Measurements from ENCODE around the gene HMCN2. TPM values are rescaled to one million over a fixed set of nuclear protein-coding genes. Genes with fewer than 3 reads are reported as not detected.

The HMCN2 gene
- total RNA-seq, 8 experiments from 2014 or later, result 0.54 to 2.1 (median 0.79) TPM

- H3K27ac ChIP-seq, result no peak overlapping the region
- H3K4me1 ChIP-seq (replicated peaks in 1 of 2), result peaks cover 0 to 2% of the 10 kb centered on the region in 2 donors
- in situ Hi-C loops (cut with MboI; ENCODE audit: low pct_unique_long_range_greater_than_20kb in 2 of 9, low sequenced_read_pairs in 9 of 9, unreplicated experiment in 9 of 9), result no loop called here
- ATAC-seq (replicated peaks in 6 of 8), result no peak
- 0 to 100% (median 42%) methylated on average over 1 to 2 of the region's 4 CpGs; no CpG with 5 or more reads in 2 of the 10 experiments for WGBS, 10 experiments
- no peak overlapping the region for H3K4me3 ChIP-seq
Measured at GRCh38 chr9:130409246-130409645, 143.7 kb downstream of the HMCN2 start.

GRCh38 chr9:130410443-130410842 lies 144.9 kb downstream of the HMCN2 start:
- in situ Hi-C loops (cut with MboI; ENCODE audit: low pct_unique_long_range_greater_than_20kb in 2 of 9, low sequenced_read_pairs in 9 of 9, unreplicated experiment in 9 of 9), result no loop called here
- 30 to 95% (median 79%) methylated on average over 4 to 10 of the region's 12 CpGs; no CpG with 5 or more reads in 7 of the 10 experiments for WGBS, 10 experiments
- Histone ChIP-seq H3K27ac (no peak overlapping the region), H3K4me3 (no peak overlapping the region), H3K4me1 (replicated peaks in 1 of 2) (no peaks in the 10 kb centered on the region)
- peak in 2 of 8 experiments; percentile 9 to 18 for ATAC-seq (replicated peaks in 6 of 8)

GRCh38 chr9:130411566-130411915 lies 146.0 kb downstream of the HMCN2 start:
- peak in 3 of 8 experiments; percentile 37 to 58 (median 44) for ATAC-seq (replicated peaks in 6 of 8)
- H3K27ac ChIP-seq, result no peak overlapping the region
- no peak overlapping the region for H3K4me3 ChIP-seq
- no peaks in the 10 kb centered on the region for H3K4me1 ChIP-seq (replicated peaks in 1 of 2)
- in situ Hi-C loops (cut with MboI; ENCODE audit: low pct_unique_long_range_greater_than_20kb in 2 of 9, low sequenced_read_pairs in 9 of 9, unreplicated experiment in 9 of 9), result no loop called here
- 62 to 100% (median 83%) methylated on average over 2 to 3 of the region's 3 CpGs; no CpG with 5 or more reads in 2 of the 10 experiments for whole genome bisulfite sequencing, 10 experiments

- Histone ChIP-seq H3K4me3 (no peak overlapping the region), H3K27ac (no peak overlapping the region), H3K4me1 (replicated peaks in 1 of 2) (no peaks in the 10 kb centered on the region)
- 40 to 87% (median 75%) methylated on average over 1 to 10 of the region's 12 CpGs; no CpG with 5 or more reads in 4 of the 10 experiments for WGBS, 10 experiments
- in situ Hi-C loops (cut with MboI; ENCODE audit: low pct_unique_long_range_greater_than_20kb in 2 of 9, low sequenced_read_pairs in 9 of 9, unreplicated experiment in 9 of 9), result no loop called here
- ATAC-seq (replicated peaks in 6 of 8), result no peak
Measured at GRCh38 chr9:130414081-130414731, 148.6 kb downstream of the HMCN2 start.

- in situ Hi-C loops (cut with MboI; ENCODE audit: low pct_unique_long_range_greater_than_20kb in 2 of 9, low sequenced_read_pairs in 9 of 9, unreplicated experiment in 9 of 9), result no loop called here
- H3K4me1 ChIP-seq (replicated peaks in 1 of 2), result no peaks in the 10 kb centered on the region
- no peak for ATAC-seq (replicated peaks in 6 of 8)
- no peak overlapping the region for H3K27ac ChIP-seq
- 40 to 96% (median 75%) methylated on average over 1 to 6 of the region's 11 CpGs; no CpG with 5 or more reads in 3 of the 10 experiments for WGBS, 10 experiments
- no peak overlapping the region for H3K4me3 ChIP-seq
Measured at GRCh38 chr9:130414910-130415746, 149.6 kb downstream of the HMCN2 start.

GRCh38 chr9:130417602-130418001 lies 152.0 kb downstream of the HMCN2 start:
- 57 to 90% (median 70%) methylated on average over 1 to 4 of the region's 5 CpGs; no CpG with 5 or more reads in 4 of the 10 experiments for WGBS, 10 experiments
- ATAC-seq (replicated peaks in 6 of 8), result no peak
- Histone ChIP-seq H3K27ac (no peak overlapping the region), H3K4me3 (no peak overlapping the region), H3K4me1 (replicated peaks in 1 of 2) (peaks cover 13 to 18% of the 10 kb centered on the region in 2 donors)
- in situ Hi-C loops (cut with MboI; ENCODE audit: low pct_unique_long_range_greater_than_20kb in 2 of 9, low sequenced_read_pairs in 9 of 9, unreplicated experiment in 9 of 9), result no loop called here

- in situ Hi-C loops (cut with MboI; ENCODE audit: low pct_unique_long_range_greater_than_20kb in 2 of 9, low sequenced_read_pairs in 9 of 9, unreplicated experiment in 9 of 9), result no loop called here
- ATAC-seq (replicated peaks in 6 of 8), result no peak
- 82 to 100% (median 94%) methylated on average over 2 to 14 of the region's 18 CpGs; no CpG with 5 or more reads in 5 of the 10 experiments for WGBS, 10 experiments
- no peak overlapping the region for H3K27ac ChIP-seq
- H3K4me3 ChIP-seq, result no peak overlapping the region
- H3K4me1 ChIP-seq (replicated peaks in 1 of 2), result peaks cover 13 to 26% of the 10 kb centered on the region in 2 donors
Measured at GRCh38 chr9:130418776-130419175, 153.2 kb downstream of the HMCN2 start.

GRCh38 chr9:130419521-130420035 lies 154.0 kb downstream of the HMCN2 start:
- in situ Hi-C loops (cut with MboI; ENCODE audit: low pct_unique_long_range_greater_than_20kb in 2 of 9, low sequenced_read_pairs in 9 of 9, unreplicated experiment in 9 of 9), result no loop called here
- Histone ChIP-seq H3K27ac (no peak overlapping the region), H3K4me3 (no peak overlapping the region), H3K4me1 (replicated peaks in 1 of 2) (peaks cover 13 to 26% of the 10 kb centered on the region in 2 donors)
- WGBS, 10 experiments, result 67 to 100% (median 100%) methylated on average over 1 to 3 of the region's 8 CpGs; no CpG with 5 or more reads in 3 of the 10 experiments
- ATAC-seq (replicated peaks in 6 of 8), result no peak

GRCh38 chr9:130421154-130421801 lies 155.7 kb downstream of the HMCN2 start:
- Histone ChIP-seq H3K27ac (peak overlapping the region in 1 of 2 donors; percentile 12), H3K4me1 (replicated peaks in 1 of 2) (peaks cover 23 to 40% of the 10 kb centered on the region in 2 donors), H3K4me3 (no peak overlapping the region)
- 57 to 96% (median 76%) methylated on average over 4 to 16 of the region's 17 CpGs; no CpG with 5 or more reads in 1 of the 10 experiments for WGBS, 10 experiments
- in situ Hi-C loops (cut with MboI; ENCODE audit: low pct_unique_long_range_greater_than_20kb in 2 of 9, low sequenced_read_pairs in 9 of 9, unreplicated experiment in 9 of 9), result no loop called here
- peak in 5 of 8 experiments; percentile 14 to 46 (median 36) for ATAC-seq (replicated peaks in 6 of 8)

GRCh38 chr9:130421802-130422276 lies 156.3 kb downstream of the HMCN2 start:
- Histone ChIP-seq H3K4me3 (no peak overlapping the region), H3K4me1 (replicated peaks in 1 of 2) (peaks cover 29 to 45% of the 10 kb centered on the region in 2 donors), H3K27ac (peak overlapping the region in 1 of 2 donors; percentile 47)
- ATAC-seq (replicated peaks in 6 of 8), result peak in 5 of 8 experiments; percentile 63 to 78 (median 66)
- in situ Hi-C loops (cut with MboI; ENCODE audit: low pct_unique_long_range_greater_than_20kb in 2 of 9, low sequenced_read_pairs in 9 of 9, unreplicated experiment in 9 of 9), result no loop called here
- WGBS, 10 experiments, result 0 to 63% (median 30%) methylated on average over 1 to 9 of the region's 13 CpGs; no CpG with 5 or more reads in 1 of the 10 experiments

GRCh38 chr9:130422546-130422945 lies 157.0 kb downstream of the HMCN2 start:
- in situ Hi-C loops (cut with MboI; ENCODE audit: low pct_unique_long_range_greater_than_20kb in 2 of 9, low sequenced_read_pairs in 9 of 9, unreplicated experiment in 9 of 9), result no loop called here
- ATAC-seq (replicated peaks in 6 of 8), result no peak
- H3K4me3 ChIP-seq, result no peak overlapping the region
- H3K27ac ChIP-seq, result peak overlapping the region in 1 of 2 donors; percentile 47
- peaks cover 36 to 52% of the 10 kb centered on the region in 2 donors for H3K4me1 ChIP-seq (replicated peaks in 1 of 2)
- WGBS, 10 experiments, result 80 to 100% (median 83%) methylated on average over 1 of the region's 10 CpGs; no CpG with 5 or more reads in 7 of the 10 experiments

- WGBS, 10 experiments, result 0 to 86% (median 64%) methylated on average over 1 to 6 of the region's 8 CpGs; no CpG with 5 or more reads in 6 of the 10 experiments
- Histone ChIP-seq H3K4me1 (replicated peaks in 1 of 2) (peaks cover 39 to 58% of the 10 kb centered on the region in 2 donors), H3K27ac (no peak overlapping the region), H3K4me3 (no peak overlapping the region)
- in situ Hi-C loops (cut with MboI; ENCODE audit: low pct_unique_long_range_greater_than_20kb in 2 of 9, low sequenced_read_pairs in 9 of 9, unreplicated experiment in 9 of 9), result no loop called here
- no peak for ATAC-seq (replicated peaks in 6 of 8)
Measured at GRCh38 chr9:130423272-130423671, 157.7 kb downstream of the HMCN2 start.
